B cell (primary cell): ENCODE measurements around the gene ZFP3.

Source experiments
- CTCF ChIP-seq: fragments of 200-600 bp; IDR thresholded peaks from one replicate; pipeline ENCODE4 v1.8.0; 2022; ENCODE audit warnings: antibody characterized with exemption, mild to moderate bottlenecking
- EZH2 ChIP-seq: IDR thresholded peaks from 2 replicates; pipeline ENCODE4 v1.6.1; 2012; ENCODE audit warnings: borderline replicate concordance, low read depth, mild to moderate bottlenecking, moderate library complexity, low read length; ENCODE audit not compliant: insufficient read depth, poor library complexity, severe bottlenecking

DNA sequence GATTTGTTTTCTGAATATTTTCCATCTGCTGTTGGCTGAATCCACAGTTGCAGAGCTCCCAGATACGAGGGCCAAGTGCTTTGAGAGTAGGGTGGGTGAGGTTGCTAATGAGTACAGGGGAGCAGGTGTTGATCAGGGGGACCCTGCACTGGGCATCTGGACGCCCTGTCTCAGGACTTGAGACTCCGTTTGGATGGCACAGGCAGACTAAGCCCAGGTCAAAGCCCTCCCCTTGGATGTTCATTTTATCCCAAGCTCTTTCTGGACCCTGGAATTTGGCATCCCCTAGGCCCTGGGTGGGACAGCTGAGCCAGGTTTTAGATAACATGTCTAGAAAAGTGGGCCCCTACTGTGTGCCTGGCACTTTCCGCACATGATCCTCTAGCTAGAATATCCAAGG is 49.6 kb downstream of the ZFP3 start:
- TF ChIP-seq CTCF (no peak), EZH2 (no peak)
